NT2/D1 (cell line): ENCODE results near the gene CHRNA3.
"Not testable (repeated sequence)": the region's sequence is repeated elsewhere in the genome, so short reads cannot be mapped to it uniquely, and the experiment has no call there.

ENCODE experiments used
- DNase-seq: peaks from one replicate; pipeline ENCODE4 v3.0.0-alpha.2; 2011; ENCODE audit warnings: low read depth, low spot score
- H3K27me3 ChIP-seq: 2 replicates; pipeline ENCODE4 v1.6.0; 2011; ENCODE audit warnings: mild to moderate bottlenecking; ENCODE audit not compliant: insufficient read length, insufficient read depth
- H3K36me3 ChIP-seq: 2 replicates; pipeline ENCODE4 v1.6.1; 2011; ENCODE audit warnings: mild to moderate bottlenecking, low read length, mixed read lengths; ENCODE audit not compliant: insufficient read depth, insufficient read length
- H3K4me1 ChIP-seq: 2 replicates; pipeline ENCODE4 v1.5.1; 2011; ENCODE audit not compliant: insufficient read depth, insufficient read length
- H3K4me3 ChIP-seq: 2 replicates; pipeline ENCODE4 v1.5.1; 2011; ENCODE audit warnings: low read depth; ENCODE audit not compliant: insufficient read length
- H3K9ac ChIP-seq: 2 replicates; pipeline ENCODE4 v1.6.0; 2011; ENCODE audit warnings: low read depth; ENCODE audit not compliant: insufficient read length
- H3K9me3 ChIP-seq: 2 replicates; pipeline ENCODE4 v1.5.1; 2011; ENCODE audit warnings: mild to moderate bottlenecking, low read length; ENCODE audit not compliant: insufficient read depth
- SUZ12 ChIP-seq: IDR thresholded peaks from 2 replicates; pipeline ENCODE4 v1.6.1; 2011; ENCODE audit not compliant: insufficient read length, insufficient read depth; ENCODE audit errors: extremely low read depth
- YY1 ChIP-seq: IDR thresholded peaks from 2 replicates; pipeline ENCODE4 v1.6.1; 2011; ENCODE audit not compliant: insufficient read length, insufficient read depth
- ZNF274 ChIP-seq: IDR thresholded peaks from 2 replicates; pipeline ENCODE4 v1.6.1; 2011; ENCODE audit warnings: mild to moderate bottlenecking, low read depth, low read length

CHRNA3 gene

DNA sequence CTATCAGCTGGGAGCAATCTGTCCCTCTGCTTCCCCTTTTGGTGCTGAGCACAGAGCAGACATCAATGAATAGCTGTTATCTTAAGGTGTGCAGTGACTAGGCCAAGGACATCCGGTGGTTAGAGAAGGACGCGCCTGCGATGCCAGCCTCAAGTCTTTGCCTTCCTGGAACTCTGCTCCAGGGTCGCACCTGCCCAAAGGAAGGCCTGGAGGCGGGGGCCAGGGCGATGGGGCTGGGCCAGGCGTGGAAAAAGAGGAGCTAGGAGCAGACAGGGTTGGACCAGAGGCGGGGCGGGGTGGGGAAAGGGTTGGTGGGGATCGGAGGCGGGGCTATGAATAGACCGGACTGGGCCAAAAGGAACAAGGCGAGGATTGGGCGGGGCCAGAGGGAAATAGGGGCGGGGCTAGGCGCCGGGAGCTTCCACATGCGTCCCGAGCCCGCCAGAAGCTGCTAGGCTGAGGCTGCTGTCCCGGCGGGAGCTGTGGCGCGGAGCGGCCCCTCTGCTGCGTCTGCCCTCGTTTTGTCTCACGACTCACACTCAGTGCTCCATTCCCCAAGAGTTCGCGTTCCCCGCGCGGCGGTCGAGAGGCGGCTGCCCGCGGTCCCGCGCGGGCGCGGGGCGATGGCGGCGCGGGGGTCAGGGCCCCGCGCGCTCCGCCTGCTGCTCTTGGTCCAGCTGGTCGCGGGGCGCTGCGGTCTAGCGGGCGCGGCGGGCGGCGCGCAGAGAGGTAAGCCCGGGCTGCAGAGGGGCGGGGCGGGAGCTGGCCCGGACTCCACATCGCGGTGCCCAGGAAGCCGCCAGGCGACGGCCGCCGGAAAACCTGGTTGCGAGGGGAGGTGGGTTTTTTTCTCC is 55.5 kb downstream of the CHRNA3 start, which contains the start of gene CHRNA5:
CHRNA5 (plus strand) TSS at position 424 of the 854 bp plus-strand sequence; CDS start at position 624, 200 bp downstream.
- DNase-seq = peak; percentile 92
- TF ChIP-seq YY1 (no peak), ZNF274 (no peak), SUZ12 (no peak)
- Histone ChIP-seq H3K4me1 (peaks cover 4% of the 10 kb centered on the region), H3K36me3 (no peaks in the 10 kb centered on the region), H3K9me3 (no peaks in the 10 kb centered on the region), H3K4me3 (peak within 1 kb of the TSS; percentile 85), H3K9ac (peak within 1 kb of the TSS; percentile 81), H3K27me3 (no peaks in the 10 kb centered on the region)

DNA sequence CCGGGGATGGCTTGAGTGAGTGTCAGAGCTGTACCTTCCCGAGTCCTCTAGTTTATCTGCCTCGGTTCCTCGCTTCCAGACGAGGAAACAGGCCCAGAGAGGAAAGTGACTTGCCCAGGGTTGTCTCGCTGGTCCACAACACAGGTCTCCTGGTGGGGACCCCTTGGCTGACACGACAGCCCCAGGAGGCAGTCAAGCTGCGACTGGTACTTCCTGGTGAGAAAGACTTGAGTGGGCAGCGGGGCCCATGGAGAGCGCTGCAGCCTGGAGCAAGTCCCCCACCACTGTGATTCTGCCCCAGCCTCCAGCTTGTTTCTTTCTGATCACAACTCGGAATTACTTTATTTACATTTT is 56.1 kb downstream of the CHRNA3 start:
- no peak overlapping the region for H3K9ac ChIP-seq
- H3K4me1 ChIP-seq = peaks cover 4% of the 10 kb centered on the region
- no peak for DNase-seq

DNA sequence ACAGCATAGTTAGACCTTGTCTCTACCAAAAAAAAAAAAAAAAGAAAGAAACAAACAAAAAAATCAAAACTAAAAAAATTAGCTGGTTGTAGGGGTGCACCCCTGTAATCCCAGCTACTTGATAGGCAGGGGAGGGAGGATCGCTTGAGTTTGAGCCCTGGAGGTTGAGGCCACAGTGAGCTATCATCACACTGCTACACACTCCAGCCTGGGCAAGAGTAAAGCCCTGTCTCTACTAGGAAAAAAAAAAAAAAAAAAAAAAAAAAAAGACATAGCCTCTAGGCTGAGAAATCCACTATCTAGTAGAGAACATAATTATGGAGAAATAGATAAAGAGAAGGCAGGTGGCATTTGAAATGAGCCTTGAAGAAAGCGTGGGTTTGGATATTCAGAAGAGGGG is 57.7 kb downstream of the CHRNA3 start:
- Histone ChIP-seq H3K36me3 (no peaks in the 10 kb centered on the region), H3K27me3 (no peaks in the 10 kb centered on the region), H3K9me3 (no peaks in the 10 kb centered on the region), H3K4me3 (no peak overlapping the region), H3K4me1 (peaks cover 4% of the 10 kb centered on the region), H3K9ac (no peak overlapping the region)
- no peak for DNase-seq
- TF ChIP-seq SUZ12 (no peak), YY1 (no peak), ZNF274 (no peak)

More for the DNA sequence above, 56.1 kb downstream of the CHRNA3 start:
- no peak overlapping the region for H3K4me3 ChIP-seq
- H3K9me3 ChIP-seq = no peaks in the 10 kb centered on the region
- H3K27me3 ChIP-seq = no peaks in the 10 kb centered on the region
- H3K36me3 ChIP-seq = no peaks in the 10 kb centered on the region
- no peak for TF ChIP-seq SUZ12
- TF ChIP-seq YY1 = no peak
- TF ChIP-seq ZNF274 = no peak

DNA sequence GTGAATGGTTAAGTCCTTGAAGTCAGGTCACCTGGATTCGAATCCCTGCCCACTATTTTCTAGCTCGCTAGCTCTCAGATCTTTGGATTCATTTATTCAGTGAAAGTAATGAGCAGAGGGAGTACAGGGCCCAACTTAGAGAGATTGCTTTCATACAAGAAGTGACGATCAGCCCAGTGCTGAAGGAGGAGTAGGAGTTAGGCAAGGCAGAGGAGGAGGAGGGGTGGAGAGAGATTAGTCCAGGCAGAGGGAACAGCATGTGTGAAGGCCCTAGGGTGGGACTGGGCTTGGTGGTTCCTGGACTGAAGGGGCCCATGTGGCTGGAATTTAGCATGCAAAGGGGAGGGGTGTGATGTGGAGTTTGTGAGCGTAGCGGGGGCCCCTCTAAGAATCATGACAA is 59.3 kb downstream of the CHRNA3 start:
- TF ChIP-seq ZNF274 (no peak), SUZ12 (no peak), YY1 (no peak)
- H3K9ac ChIP-seq = no peak overlapping the region
- no peaks in the 10 kb centered on the region for H3K36me3 ChIP-seq
- no peaks in the 10 kb centered on the region for H3K27me3 ChIP-seq
- no peaks in the 10 kb centered on the region for H3K9me3 ChIP-seq
- no peak for DNase-seq
- H3K4me1 ChIP-seq = peaks cover 4% of the 10 kb centered on the region
- no peak overlapping the region for H3K4me3 ChIP-seq

DNA sequence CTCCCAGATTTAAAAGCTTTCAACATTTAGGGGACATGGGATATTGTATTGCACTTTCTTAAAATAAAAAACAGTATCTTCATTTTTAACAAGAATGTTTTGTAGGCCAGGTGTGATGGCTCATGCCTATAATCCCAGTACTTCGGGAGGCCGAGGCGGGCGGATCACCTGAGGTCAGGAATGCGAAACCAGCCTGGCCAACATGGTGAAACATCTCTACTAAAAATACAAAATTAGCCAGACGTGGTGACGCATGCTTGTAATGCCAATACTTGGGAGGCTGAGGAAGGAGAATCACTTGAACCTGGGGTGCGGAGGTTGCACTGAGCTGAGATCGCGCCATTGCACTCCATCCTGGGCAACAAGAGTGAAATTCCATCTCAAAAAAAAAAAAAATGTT is 60.6 kb downstream of the CHRNA3 start:
- H3K36me3 ChIP-seq, H3K9me3 ChIP-seq, H3K4me1 ChIP-seq, DNase-seq, H3K9ac ChIP-seq, H3K4me3 ChIP-seq, H3K27me3 ChIP-seq: not testable (repeated sequence)

DNA sequence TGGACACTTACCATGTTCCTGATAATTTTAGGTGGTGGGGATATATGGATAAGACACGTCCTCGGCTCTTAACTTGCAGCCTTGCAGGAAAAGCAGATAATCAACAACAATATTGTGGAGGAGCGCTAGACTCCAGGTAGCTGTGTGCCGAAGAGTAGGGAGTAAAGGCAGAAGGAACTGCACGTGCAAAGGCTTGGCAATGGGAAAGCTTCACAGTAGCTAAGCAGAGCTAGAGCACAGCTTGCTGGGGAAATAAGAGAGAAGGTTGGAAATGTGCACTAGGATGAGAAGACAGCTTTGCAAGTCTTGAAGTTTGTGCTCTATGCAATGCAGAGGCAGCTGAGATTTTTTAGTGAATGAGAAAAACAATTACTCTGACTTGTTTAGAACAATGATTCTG is 68.2 kb downstream of the CHRNA3 start:
- Histone ChIP-seq H3K9me3 (no peaks in the 10 kb centered on the region), H3K27me3 (no peaks in the 10 kb centered on the region), H3K4me3 (no peak overlapping the region), H3K4me1 (no peaks in the 10 kb centered on the region), H3K36me3 (peaks cover 37% of the 10 kb centered on the region), H3K9ac (no peak overlapping the region)
- TF ChIP-seq ZNF274 (no peak), SUZ12 (no peak), YY1 (no peak)
- DNase-seq = no peak

DNA sequence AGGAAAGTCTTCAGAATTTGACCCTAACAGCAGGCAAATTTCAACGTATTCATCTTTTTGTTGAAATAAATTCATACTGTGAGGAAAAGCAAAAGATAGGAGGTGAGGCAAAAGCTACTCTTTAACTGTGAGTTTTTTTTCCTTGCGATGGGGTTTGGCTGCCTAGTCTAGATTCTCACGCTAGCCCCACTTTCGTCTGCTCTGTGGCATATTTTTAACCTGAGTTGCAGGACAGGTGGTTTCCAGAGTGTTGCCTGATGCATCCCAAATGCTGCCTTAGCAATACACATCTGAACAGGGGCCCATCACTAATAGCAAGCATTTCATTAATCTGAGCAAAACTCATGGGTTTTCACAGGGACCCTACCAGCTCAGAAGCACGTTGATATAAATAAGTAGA is 68.9 kb downstream of the CHRNA3 start:
- Histone ChIP-seq H3K27me3 (no peaks in the 10 kb centered on the region), H3K9ac (no peak overlapping the region), H3K9me3 (no peaks in the 10 kb centered on the region), H3K4me1 (no peaks in the 10 kb centered on the region), H3K36me3 (peaks cover 43% of the 10 kb centered on the region), H3K4me3 (no peak overlapping the region)
- TF ChIP-seq SUZ12 (no peak), ZNF274 (no peak), YY1 (no peak)
- DNase-seq = no peak

DNA sequence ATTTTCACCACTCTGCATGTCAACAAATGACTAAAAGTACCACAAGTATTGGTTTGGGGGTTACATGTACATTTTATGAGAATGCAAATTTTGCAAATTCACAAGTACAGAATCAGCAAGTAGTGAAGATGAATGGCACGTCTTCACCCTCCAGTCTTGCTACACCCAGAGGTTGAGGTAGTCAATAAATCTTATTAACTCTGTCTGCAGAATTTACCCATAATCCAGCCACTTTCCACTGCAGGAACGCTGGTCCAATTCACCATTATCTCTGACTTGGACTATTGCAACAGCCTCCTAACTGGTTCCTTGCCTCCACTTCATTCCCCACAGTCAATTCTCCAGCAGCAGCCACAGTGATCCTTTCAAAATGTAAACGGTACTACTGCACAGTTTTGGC is 70.0 kb downstream of the CHRNA3 start:
- Histone ChIP-seq H3K9ac (no peak overlapping the region), H3K27me3 (no peaks in the 10 kb centered on the region), H3K36me3 (peaks cover 54% of the 10 kb centered on the region), H3K9me3 (no peaks in the 10 kb centered on the region), H3K4me1 (no peaks in the 10 kb centered on the region), H3K4me3 (no peak overlapping the region)
- TF ChIP-seq YY1 = no peak
- no peak for TF ChIP-seq SUZ12
- TF ChIP-seq ZNF274 = no peak
- DNase-seq = no peak
